HCT116 (cell line): ENCODE measurements around the gene PER2. TPM values are rescaled to one million over a fixed set of nuclear protein-coding genes. Genes with fewer than 3 reads are reported as not detected.

Experiments
- ATAC-seq: fragments of 200-7000 bp; cut with Tn5 transposase; 2 replicates; pipeline ENCODE4 v1.9.1; 2020; ENCODE audit warnings: mild to moderate bottlenecking, moderate library complexity
- BruUV-seq: library from RNA; stranded (reverse); fragments of 400-500 nt; replicated peaks from 2 replicates; lab custom pipeline; 2021; lab: Mats Ljungman, UMichigan
- CTCF ChIA-PET: fragments of 300-600 bp; sonication (Branson Sonifier 250); formaldehyde crosslinking; loops from one replicate; lab custom pipeline; 2021; ENCODE audit warnings: antibody characterized with exemption; lab: Charles Lee
- POLR2A ChIA-PET: fragments of 300-600, 350-600 bp; sonication (Branson Sonifier 250); formaldehyde crosslinking; loops from one replicate; lab custom pipeline; 2021; ENCODE audit warnings: antibody characterized with exemption; lab: Charles Lee
- RAD21 ChIA-PET, 2 experiments: fragments of 300-600 bp; sonication (Branson Sonifier 250); formaldehyde crosslinking; loops; one replicate each; lab custom pipeline; 2023; ENCODE audit warnings: low total read pairs in 2 of 2; ENCODE audit not compliant: uncharacterized antibody in 2 of 2, unreplicated experiment in 2 of 2, low non-redundant PET in 1 of 2; lab: Charles Lee
- DNase-seq: peaks from one replicate; pipeline ENCODE4 v3.0.0-alpha.2; 2010; ENCODE audit warnings: low read depth, low spot score
- H2AFZ ChIP-seq: fragments of 200-600 bp; shearing (Covaris generic), sonication (generic); 2 replicates; pipeline ENCODE4 v1.6.1; 2017; ENCODE audit warnings: low read depth, mixed run types, mixed read lengths, antibody characterized with exemption, low read length; ENCODE audit not compliant: poor library complexity, severe bottlenecking
- H3K27ac ChIP-seq: 2 replicates; pipeline ENCODE4 v1.5.1; 2012; ENCODE audit warnings: low read depth, low read length
- H3K27me3 ChIP-seq: fragments of 200-600 bp; sonication (generic); 2 replicates; pipeline ENCODE4 v1.6.1; 2016; ENCODE audit warnings: mixed run types, low read length, mixed read lengths; ENCODE audit not compliant: insufficient read depth
- H3K36me3 ChIP-seq, 2 experiments: fragments of 200-500 bp in 1 of 2; fragments of 200-600 bp in 1 of 2; sonication (Bioruptor generic) in 1 of 2; sonication (generic) in 1 of 2; 2 replicates each; pipeline versions ENCODE4 v1.5.1 to v1.6.1; 2014 to 2016; ENCODE audit warnings: low read length in 2 of 2, inconsistent platforms in 1 of 2, mixed read lengths in 1 of 2, mixed run types in 1 of 2; ENCODE audit not compliant: insufficient read depth in 2 of 2, control insufficient read depth in 1 of 2
- H3K4me1 ChIP-seq, 2 experiments: fragments of 200-600 bp in 1 of 2; sonication (generic) in 1 of 2; 2 replicates each; pipeline versions ENCODE4 v1.5.1 to v1.6.1; 2012 to 2017; ENCODE audit warnings: low read length in 2 of 2, inconsistent platforms in 1 of 2, mild to moderate bottlenecking in 1 of 2, mixed read lengths in 1 of 2, mixed run types in 1 of 2, moderate library complexity in 1 of 2; ENCODE audit not compliant: insufficient read depth in 2 of 2, control insufficient read depth in 1 of 2
- H3K4me2 ChIP-seq: fragments of 200-600 bp; sonication (generic); 2 replicates; pipeline ENCODE4 v1.6.1; 2017; ENCODE audit warnings: mixed run types, low read length, mixed read lengths
- H3K4me3 ChIP-seq, 2 experiments: fragments of 200-600 bp in 1 of 2; sonication (generic) in 1 of 2; replicated peaks in 1 of 2; 2 replicates each; pipeline ENCODE4 v1.5.1; 2011 to 2016; ENCODE audit warnings: low read length in 2 of 2, control low read depth in 1 of 2, low read depth in 1 of 2, mild to moderate bottlenecking in 1 of 2, mixed read lengths in 1 of 2, mixed run types in 1 of 2
- H3K79me2 ChIP-seq: fragments of 200-600 bp; sonication (generic); 2 replicates; pipeline ENCODE4 v1.6.1; 2017; ENCODE audit warnings: mild to moderate bottlenecking, mixed run types, low read length, moderate library complexity, mixed read lengths; ENCODE audit not compliant: insufficient read depth
- H3K9ac ChIP-seq: fragments of 200-600 bp; sonication (generic); 2 replicates; pipeline ENCODE4 v1.6.1; 2016; ENCODE audit warnings: low read length, mixed read lengths
- H3K9me2 ChIP-seq: fragments of 200-600 bp; sonication (generic), shearing (Covaris generic); 2 replicates; pipeline ENCODE4 v1.6.1; 2017; ENCODE audit warnings: mixed run types, mild to moderate bottlenecking, moderate library complexity; ENCODE audit not compliant: insufficient read depth
- H3K9me3 ChIP-seq, 2 experiments: fragments of 200-500 bp in 1 of 2; fragments of 200-600 bp in 1 of 2; sonication (Bioruptor generic) in 1 of 2; sonication (generic) in 1 of 2; 2 replicates each; pipeline ENCODE4 v1.6.1; 2014 to 2017; ENCODE audit warnings: low read length in 2 of 2, mixed read lengths in 2 of 2, inconsistent platforms in 1 of 2, low read depth in 1 of 2, mild to moderate bottlenecking in 1 of 2, mixed run types in 1 of 2, moderate library complexity in 1 of 2; ENCODE audit not compliant: control insufficient read depth in 1 of 2, insufficient read depth in 1 of 2
- H4K20me1 ChIP-seq: fragments of 200-600 bp; sonication (generic), shearing (Covaris generic); 2 replicates; pipeline ENCODE4 v1.6.1; 2017; ENCODE audit warnings: mixed run types, mild to moderate bottlenecking, moderate library complexity; ENCODE audit not compliant: insufficient read depth
- CTCF ChIP-seq, 3 experiments: fragments of 200-600 bp in 1 of 3; sonication (generic) in 1 of 3; IDR thresholded peaks in 2 of 3; conservative IDR thresholded peaks in 1 of 3; 2 replicates each; pipeline ENCODE4 v1.5.1; 2012 to 2017; ENCODE audit warnings: low read depth in 2 of 3, low read length in 2 of 3, antibody characterized with exemption in 1 of 3, borderline replicate concordance in 1 of 3, control low read depth in 1 of 3, mild to moderate bottlenecking in 1 of 3, mixed read lengths in 1 of 3, mixed run types in 1 of 3, moderate library complexity in 1 of 3; ENCODE audit not compliant: insufficient read depth in 1 of 3
- POLR2AphosphoS5 ChIP-seq: IDR thresholded peaks from 2 replicates; pipeline ENCODE4 v1.6.1; 2011; ENCODE audit warnings: mild to moderate bottlenecking, low read depth, low read length, moderate library complexity
- SRF ChIP-seq: IDR thresholded peaks from 2 replicates; pipeline ENCODE4 v1.6.1; 2012; ENCODE audit warnings: low read depth
- intact Hi-C: fragments of 100-400 bp; cut with micrococcal nuclease; formaldehyde crosslinking; loops from 2 replicates; pipeline ENCODE4 v1.10.0; 2022
- total RNA-seq: library from RNA; stranded (reverse); gene quantifications from one replicate; pipeline ENCODE4 v1.2.1, GENCODE V29; 2021; ENCODE audit not compliant: unreplicated experiment

PER2 gene
- total RNA-seq, 1 experiment from 2014 or later = 18.7 TPM

GRCh38 chr2:238267884-238268680, 20.3 kb downstream of the PER2 start:
- no peak for ATAC-seq
- RAD21 ChIA-PET = interaction anchor here in 1 of 2 experiments (0.6 to 0.9 kb wide), 2 partner anchors 196 to 410 kb away, joined by 3 to 5 read pairs; no protein-coding TSS in a partner anchor
- H3K9ac ChIP-seq = no peak overlapping the region

More at GRCh38 chr2:238267884-238268680, 20.3 kb downstream of the PER2 start:
- Histone ChIP-seq H3K4me1 (peaks cover 3 to 13% of the 10 kb centered on the region in 2 experiments; a peak in 3 of 4 replicates), H3K36me3 (peaks cover 6 to 15% of the 10 kb centered on the region in 2 experiments), H3K27me3 (no peaks in the 10 kb centered on the region), H2AFZ (no peak overlapping the region), H3K9me2 (no peaks in the 10 kb centered on the region)
- DNase-seq = no peak
- intact Hi-C loops = no loop called here
- CTCF ChIA-PET = no interaction called here
- BruUV-seq = no TSS peak
- TF ChIP-seq POLR2AphosphoS5 = no peak
- TF ChIP-seq SRF = no peak
- 0 out of 6 replicates have a peak, but pooled peaks of 1 of the 3 experiments have one; percentile 7 for TF ChIP-seq CTCF (IDR thresholded peaks at IDR 0.05 in 2 of 3, conservative IDR thresholded peaks at IDR 0.05 in 1 of 3; ENCODE audit: borderline replicate concordance in 1 of 3, insufficient read depth in 1 of 3, low read depth in 2 of 3, low read length in 2 of 3)
- TF ChIP-seq, all 23 proteins: peak for 1
- POLR2A ChIA-PET = no interaction called here
- no peak overlapping the region for H3K4me2 ChIP-seq
- no peaks in the 10 kb centered on the region for H4K20me1 ChIP-seq
- peak overlapping the region; percentile 22; the same call in 1 of the 2 replicates for H3K27ac ChIP-seq
- H3K79me2 ChIP-seq = no peaks in the 10 kb centered on the region
- no peak overlapping the region for H3K4me3 ChIP-seq
- H3K9me3 ChIP-seq = no peaks in the 10 kb centered on the region
